Stimulated activated CD4-positive, alpha-beta T cell treated with anti-CD3 and anti-CD28 coated beads, Interleukin-4, amount 100 ng/mL, for 48 hours (primary cell): Measurements from ENCODE around the gene SDK1.
"Not testable (repeated sequence)": the region's sequence is repeated elsewhere in the genome, so short reads cannot be mapped to it uniquely, and the experiment has no call there.

Source experiments
- DNase-seq, 2 donors: peaks; one replicate each; pipeline ENCODE4 v3.0.0-alpha.2; 2020; ENCODE audit warnings: low read depth in 2 of 2

SDK1 gene

GRCh38 chr7:3538041-3538440 lies 237.0 kb downstream of the SDK1 start:
- DNase-seq = no peak

- DNase-seq = no peak
Measured at GRCh38 chr7:3540456-3541220, 239.6 kb downstream of the SDK1 start.

GRCh38 chr7:3544202-3544601 lies 243.2 kb downstream of the SDK1 start:
- no peak for DNase-seq

GRCh38 chr7:3548815-3549214 lies 247.8 kb downstream of the SDK1 start:
- DNase-seq = no peak

GRCh38 chr7:3549601-3550000 lies 248.5 kb downstream of the SDK1 start:
- no peak for DNase-seq

GRCh38 chr7:3551536-3551935 lies 250.5 kb downstream of the SDK1 start:
- DNase-seq = no peak

- no peak for DNase-seq
Measured at GRCh38 chr7:3552499-3552898, 251.4 kb downstream of the SDK1 start.

- no peak for DNase-seq
Measured at GRCh38 chr7:3558400-3558799, 257.3 kb downstream of the SDK1 start.

- DNase-seq = no peak
Measured at GRCh38 chr7:3559278-3559677, 258.2 kb downstream of the SDK1 start.

- no peak for DNase-seq
Measured at GRCh38 chr7:3560495-3560894, 259.4 kb downstream of the SDK1 start.

GRCh38 chr7:3561932-3562331 lies 260.9 kb downstream of the SDK1 start:
- DNase-seq = no peak

- DNase-seq = no peak
Measured at GRCh38 chr7:3564231-3564630, 263.2 kb downstream of the SDK1 start.

- no peak for DNase-seq
Measured at GRCh38 chr7:3568516-3568915, 267.5 kb downstream of the SDK1 start.

- no peak for DNase-seq
Measured at GRCh38 chr7:3569643-3570042, 268.6 kb downstream of the SDK1 start.

- no peak for DNase-seq
Measured at GRCh38 chr7:3573151-3573550, 272.1 kb downstream of the SDK1 start.

- DNase-seq = no peak
Measured at GRCh38 chr7:3574386-3574785, 273.3 kb downstream of the SDK1 start.

- no peak for DNase-seq
Measured at GRCh38 chr7:3575753-3576531, 274.9 kb downstream of the SDK1 start.

- DNase-seq = no peak
Measured at GRCh38 chr7:3578399-3578798, 277.3 kb downstream of the SDK1 start.

- DNase-seq = no peak
Measured at GRCh38 chr7:3579638-3580219, 278.7 kb downstream of the SDK1 start.

GRCh38 chr7:3582145-3582544 lies 281.1 kb downstream of the SDK1 start:
- DNase-seq = not testable (repeated sequence)

GRCh38 chr7:3585826-3586225 lies 284.8 kb downstream of the SDK1 start:
- DNase-seq = no peak

GRCh38 chr7:3588341-3588740 lies 287.3 kb downstream of the SDK1 start:
- no peak for DNase-seq

- no peak for DNase-seq
Measured at GRCh38 chr7:3589752-3590151, 288.7 kb downstream of the SDK1 start.
